Measurements from ENCODE around the gene CCDC7. TPM values are rescaled to one million over a fixed set of nuclear protein-coding genes. Genes with fewer than 3 reads are reported as not detected.
A peak's percentile ranks its signal among the peaks of the same experiment; 100 is the strongest.
"Not testable (repeated sequence)": the region's sequence is repeated elsewhere in the genome, so short reads cannot be mapped to it uniquely, and the experiment has no call there.

CCDC7 gene
- total RNA-seq, 1 donor from 2014 or later: 12.6 TPM

DNA sequence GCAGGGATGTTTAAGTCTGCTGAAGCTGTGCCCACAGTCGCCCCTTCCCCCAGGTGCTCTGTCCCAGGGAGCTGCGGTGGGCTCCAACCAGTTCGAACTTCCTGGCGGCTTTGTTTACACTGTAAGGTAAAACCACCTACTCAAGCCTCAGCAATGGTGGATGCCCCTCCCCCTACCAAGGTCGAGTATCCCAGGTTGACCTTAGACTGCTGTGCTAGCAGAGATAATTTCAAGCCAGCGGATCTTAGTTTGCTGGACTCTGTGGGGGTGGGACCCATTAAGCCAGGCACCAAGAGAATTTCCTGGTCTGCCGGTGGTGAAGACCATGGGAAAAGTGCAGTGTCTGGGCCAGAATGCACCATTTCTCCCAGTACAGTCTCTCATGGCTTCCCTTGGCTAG, 56.0 kb downstream of the CCDC7 start:
- H3K4me1 Mint-ChIP-seq (ENCODE audit: unreplicated experiment): no peaks in the 10 kb centered on the region
- H3K4me3 Mint-ChIP-seq (ENCODE audit: unreplicated experiment): no peak overlapping the region
- peaks cover 37% of the 10 kb centered on the region for H3K36me3 Mint-ChIP-seq (ENCODE audit: unreplicated experiment)
- TF ChIP-seq, protein P1, sequence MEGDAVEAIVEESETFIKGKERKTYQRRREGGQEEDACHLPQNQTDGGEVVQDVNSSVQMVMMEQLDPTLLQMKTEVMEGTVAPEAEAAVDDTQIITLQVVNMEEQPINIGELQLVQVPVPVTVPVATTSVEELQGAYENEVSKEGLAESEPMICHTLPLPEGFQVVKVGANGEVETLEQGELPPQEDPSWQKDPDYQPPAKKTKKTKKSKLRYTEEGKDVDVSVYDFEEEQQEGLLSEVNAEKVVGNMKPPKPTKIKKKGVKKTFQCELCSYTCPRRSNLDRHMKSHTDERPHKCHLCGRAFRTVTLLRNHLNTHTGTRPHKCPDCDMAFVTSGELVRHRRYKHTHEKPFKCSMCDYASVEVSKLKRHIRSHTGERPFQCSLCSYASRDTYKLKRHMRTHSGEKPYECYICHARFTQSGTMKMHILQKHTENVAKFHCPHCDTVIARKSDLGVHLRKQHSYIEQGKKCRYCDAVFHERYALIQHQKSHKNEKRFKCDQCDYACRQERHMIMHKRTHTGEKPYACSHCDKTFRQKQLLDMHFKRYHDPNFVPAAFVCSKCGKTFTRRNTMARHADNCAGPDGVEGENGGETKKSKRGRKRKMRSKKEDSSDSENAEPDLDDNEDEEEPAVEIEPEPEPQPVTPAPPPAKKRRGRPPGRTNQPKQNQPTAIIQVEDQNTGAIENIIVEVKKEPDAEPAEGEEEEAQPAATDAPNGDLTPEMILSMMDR (IDR thresholded peaks at IDR 0.05): no peak
- H3K9me3 Mint-ChIP-seq (ENCODE audit: unreplicated experiment): peaks cover 28% of the 10 kb centered on the region
- no peak for DNase-seq (ENCODE audit: extremely low spot score, unreplicated experiment)
- no peaks in the 10 kb centered on the region for H3K27me3 Mint-ChIP-seq (ENCODE audit: unreplicated experiment)
- no peak overlapping the region for H3K27ac Mint-ChIP-seq (ENCODE audit: unreplicated experiment)

DNA sequence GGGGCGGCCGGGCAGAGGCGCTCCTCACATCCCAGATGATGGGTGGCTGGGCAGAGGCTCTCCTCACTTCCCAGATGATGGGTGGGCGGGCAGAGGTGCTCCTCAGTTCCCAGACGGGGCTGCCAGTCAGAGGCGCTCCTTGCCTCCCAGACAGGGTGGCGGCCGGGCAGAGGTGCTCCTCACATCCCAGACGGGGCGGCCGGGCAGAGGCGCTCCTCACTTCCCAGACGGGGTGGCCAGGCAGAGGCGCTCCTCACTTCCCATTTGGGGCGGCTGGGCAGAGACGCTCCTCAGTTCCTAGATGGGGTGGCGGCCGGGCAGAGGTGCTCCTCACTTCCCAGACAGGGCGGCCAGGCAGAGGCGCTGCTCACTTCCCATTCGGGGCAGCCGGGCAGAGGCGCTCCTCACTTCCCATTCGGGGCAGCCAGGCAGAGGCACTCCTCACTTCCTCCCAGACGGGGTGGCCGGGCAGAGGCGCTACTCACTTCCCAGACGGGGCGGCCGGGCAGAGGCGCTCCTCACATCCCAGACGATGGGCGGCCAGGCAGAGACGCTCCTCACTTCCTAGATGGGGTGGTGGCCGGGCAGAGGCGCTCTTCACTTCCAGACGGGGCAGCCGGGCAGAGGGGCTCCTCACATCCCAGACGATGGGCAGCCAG, 60.0 kb downstream of the CCDC7 start:
- DNase-seq (ENCODE audit: extremely low spot score, unreplicated experiment): peak; percentile 81
- not testable (repeated sequence) for H3K27ac Mint-ChIP-seq (ENCODE audit: unreplicated experiment)

DNA sequence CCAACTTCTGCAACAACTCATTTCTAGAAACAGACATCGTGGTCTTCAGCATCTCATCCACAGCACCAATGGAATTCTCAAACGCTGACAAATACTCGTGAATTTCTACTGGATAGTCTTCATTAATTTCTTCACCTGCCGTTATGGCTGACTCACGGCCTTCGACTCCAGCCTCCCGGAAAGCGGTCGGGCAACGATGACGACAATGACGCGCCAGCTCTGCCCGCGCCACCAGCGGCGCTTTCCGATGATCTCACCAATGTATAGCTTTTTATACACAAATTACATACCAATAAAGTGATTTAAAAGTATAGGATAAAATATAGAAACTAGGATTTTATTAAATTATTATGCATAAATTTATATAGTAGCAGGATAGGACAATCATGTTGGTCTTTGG, 65.7 kb downstream of the CCDC7 start:
- TF ChIP-seq, protein P1 (IDR thresholded peaks at IDR 0.05): no peak

More for the DNA sequence above, 60.0 kb downstream of the CCDC7 start:
- not testable (repeated sequence) for H3K4me1 Mint-ChIP-seq (ENCODE audit: unreplicated experiment); H3K4me3 Mint-ChIP-seq (ENCODE audit: unreplicated experiment); H3K27me3 Mint-ChIP-seq (ENCODE audit: unreplicated experiment)
- peaks cover 37% of the 10 kb centered on the region for H3K36me3 Mint-ChIP-seq (ENCODE audit: unreplicated experiment)
- H3K9me3 Mint-ChIP-seq (ENCODE audit: unreplicated experiment): peaks cover 25% of the 10 kb centered on the region

DNA sequence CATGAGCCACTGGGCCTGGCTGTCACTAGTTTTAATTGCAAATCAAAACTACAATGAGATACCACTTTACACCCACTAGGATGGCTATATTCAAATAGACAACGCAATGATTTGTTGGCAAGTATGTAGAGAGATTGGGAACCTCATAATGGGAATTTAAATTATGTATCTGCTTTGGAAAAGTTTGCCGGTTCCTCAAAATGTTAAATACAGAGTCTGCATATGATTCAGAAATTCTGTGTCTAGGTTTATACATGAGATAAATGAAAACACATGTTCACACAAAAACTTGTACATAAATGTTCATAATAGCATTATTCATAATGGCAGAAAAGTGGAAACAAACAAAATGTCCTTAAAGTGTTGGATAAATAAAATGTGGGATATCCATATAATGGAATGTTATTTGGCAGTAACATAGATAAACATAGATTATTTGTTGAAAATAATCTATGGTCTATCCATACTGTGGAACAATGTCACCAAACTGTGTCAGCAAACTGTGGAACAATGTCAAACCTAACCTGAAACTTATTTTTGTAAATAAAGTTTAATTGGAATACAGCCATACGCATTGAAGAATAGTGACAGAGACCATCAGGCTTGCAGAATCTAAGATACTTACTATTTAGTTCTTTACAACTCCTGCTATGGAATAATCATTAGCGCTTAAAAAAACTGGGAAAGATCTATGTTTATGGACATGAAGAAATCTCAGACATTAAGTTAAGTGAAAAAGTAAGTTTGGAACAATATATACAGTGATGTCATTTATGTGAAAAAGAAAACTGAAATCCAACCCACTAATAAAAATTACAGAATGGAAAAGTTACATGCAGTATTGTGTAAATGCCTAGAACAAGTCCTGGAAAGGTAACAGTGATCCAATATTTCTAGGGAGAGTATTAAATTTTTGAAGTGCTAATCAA, 70.9 kb downstream of the CCDC7 start:
- H3K27me3 Mint-ChIP-seq (ENCODE audit: unreplicated experiment): no peaks in the 10 kb centered on the region
- peaks cover 15% of the 10 kb centered on the region for H3K9me3 Mint-ChIP-seq (ENCODE audit: unreplicated experiment)
- H3K4me3 Mint-ChIP-seq (ENCODE audit: unreplicated experiment): no peak overlapping the region
- DNase-seq (ENCODE audit: extremely low spot score, unreplicated experiment): no peak
- TF ChIP-seq, protein P1 (IDR thresholded peaks at IDR 0.05): no peak
- H3K4me1 Mint-ChIP-seq (ENCODE audit: unreplicated experiment): no peaks in the 10 kb centered on the region
- peaks cover 13% of the 10 kb centered on the region for H3K36me3 Mint-ChIP-seq (ENCODE audit: unreplicated experiment)
- no peak overlapping the region for H3K27ac Mint-ChIP-seq (ENCODE audit: unreplicated experiment)

More for the DNA sequence above, 65.7 kb downstream of the CCDC7 start:
- peaks cover 16% of the 10 kb centered on the region for H3K36me3 Mint-ChIP-seq (ENCODE audit: unreplicated experiment)
- H3K27me3 Mint-ChIP-seq (ENCODE audit: unreplicated experiment): no peaks in the 10 kb centered on the region
- H3K9me3 Mint-ChIP-seq (ENCODE audit: unreplicated experiment): peaks cover 5% of the 10 kb centered on the region
- H3K4me1 Mint-ChIP-seq (ENCODE audit: unreplicated experiment): no peaks in the 10 kb centered on the region
- no peak overlapping the region for H3K4me3 Mint-ChIP-seq (ENCODE audit: unreplicated experiment)
- no peak for DNase-seq (ENCODE audit: extremely low spot score, unreplicated experiment)
- H3K27ac Mint-ChIP-seq (ENCODE audit: unreplicated experiment): no peak overlapping the region

DNA sequence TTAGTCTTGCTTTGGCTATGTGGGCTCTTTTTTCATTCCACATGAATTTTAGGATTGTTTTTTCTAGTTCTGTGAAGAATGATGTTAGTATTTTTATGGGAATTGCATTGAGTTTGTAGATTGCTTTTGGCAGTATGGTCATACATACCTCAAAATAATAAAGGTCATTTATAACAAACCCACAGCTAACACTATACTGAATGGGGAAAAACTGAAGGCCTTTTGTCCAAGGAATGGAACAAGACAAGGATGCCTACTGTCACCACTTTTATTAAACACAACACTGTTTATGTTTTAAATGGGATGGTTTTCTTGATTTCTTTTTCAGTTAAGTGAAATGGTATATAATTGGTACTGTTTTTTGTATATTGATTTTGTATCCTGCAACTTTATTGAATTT, 84.3 kb downstream of the CCDC7 start:
- H3K27ac Mint-ChIP-seq (ENCODE audit: unreplicated experiment): no peak overlapping the region
- H3K9me3 Mint-ChIP-seq (ENCODE audit: unreplicated experiment): peaks cover 9% of the 10 kb centered on the region
- H3K4me1 Mint-ChIP-seq (ENCODE audit: unreplicated experiment): no peaks in the 10 kb centered on the region
- no peaks in the 10 kb centered on the region for H3K27me3 Mint-ChIP-seq (ENCODE audit: unreplicated experiment)
- TF ChIP-seq, protein P1 (IDR thresholded peaks at IDR 0.05): no peak
- DNase-seq (ENCODE audit: extremely low spot score, unreplicated experiment): no peak
- H3K4me3 Mint-ChIP-seq (ENCODE audit: unreplicated experiment): no peak overlapping the region
- peaks cover 3% of the 10 kb centered on the region for H3K36me3 Mint-ChIP-seq (ENCODE audit: unreplicated experiment)
